T-helper 9 cell (primary cell): ENCODE results near the gene HRAS.

ENCODE experiments used
- DNase-seq: peaks from one replicate; pipeline ENCODE4 v3.0.0-alpha.2; 2020

HRAS gene

GRCh38 chr11:567011-567628 lies 31.7 kb upstream of the HRAS start:
- no peak for DNase-seq

GRCh38 chr11:565921-566509 lies 30.6 kb upstream of the HRAS start:
- DNase-seq, result no peak

- no peak for DNase-seq
Measured at GRCh38 chr11:563812-564578, 28.6 kb upstream of the HRAS start.

GRCh38 chr11:563066-563811 lies 27.9 kb upstream of the HRAS start:
- no peak for DNase-seq

- DNase-seq, result no peak
Measured at GRCh38 chr11:562046-562645, 26.8 kb upstream of the HRAS start.

- no peak for DNase-seq
Measured at GRCh38 chr11:561148-562003, 26.0 kb upstream of the HRAS start.

GRCh38 chr11:560305-561147 lies 25.1 kb upstream of the HRAS start, which contains the start of the genes LMNTD2 and RASSF7:
LMNTD2 (minus strand) TSS chr11:560738; CDS start chr11:560716, 22 bp downstream.
RASSF7 (plus strand) TSS chr11:560970; CDS start chr11:561769, 799 bp downstream.
- DNase-seq, result peak; percentile 96

- no peak for DNase-seq
Measured at GRCh38 chr11:559712-560304, 24.4 kb upstream of the HRAS start.

GRCh38 chr11:559020-559620 lies 23.7 kb upstream of the HRAS start:
- DNase-seq, result no peak

- DNase-seq, result no peak
Measured at GRCh38 chr11:558503-558902, 23.1 kb upstream of the HRAS start.

GRCh38 chr11:557328-558132 lies 22.2 kb upstream of the HRAS start:
- DNase-seq, result no peak

GRCh38 chr11:556662-557256 lies 21.4 kb upstream of the HRAS start:
- no peak for DNase-seq

- DNase-seq, result no peak
Measured at GRCh38 chr11:555780-556661, 20.6 kb upstream of the HRAS start.

GRCh38 chr11:555227-555779 lies 19.9 kb upstream of the HRAS start:
- DNase-seq, result no peak

GRCh38 chr11:554428-555226 lies 19.3 kb upstream of the HRAS start:
- DNase-seq, result peak; percentile 79

GRCh38 chr11:553988-554340 lies 18.6 kb upstream of the HRAS start:
- DNase-seq, result no peak
